ENCODE results near the gene LILRA6. TPM values are rescaled to one million over a fixed set of nuclear protein-coding genes. Genes with fewer than 3 reads are reported as not detected.

The LILRA6 gene
- total RNA-seq, 1 donor from 2014 or later: not detected

DNA sequence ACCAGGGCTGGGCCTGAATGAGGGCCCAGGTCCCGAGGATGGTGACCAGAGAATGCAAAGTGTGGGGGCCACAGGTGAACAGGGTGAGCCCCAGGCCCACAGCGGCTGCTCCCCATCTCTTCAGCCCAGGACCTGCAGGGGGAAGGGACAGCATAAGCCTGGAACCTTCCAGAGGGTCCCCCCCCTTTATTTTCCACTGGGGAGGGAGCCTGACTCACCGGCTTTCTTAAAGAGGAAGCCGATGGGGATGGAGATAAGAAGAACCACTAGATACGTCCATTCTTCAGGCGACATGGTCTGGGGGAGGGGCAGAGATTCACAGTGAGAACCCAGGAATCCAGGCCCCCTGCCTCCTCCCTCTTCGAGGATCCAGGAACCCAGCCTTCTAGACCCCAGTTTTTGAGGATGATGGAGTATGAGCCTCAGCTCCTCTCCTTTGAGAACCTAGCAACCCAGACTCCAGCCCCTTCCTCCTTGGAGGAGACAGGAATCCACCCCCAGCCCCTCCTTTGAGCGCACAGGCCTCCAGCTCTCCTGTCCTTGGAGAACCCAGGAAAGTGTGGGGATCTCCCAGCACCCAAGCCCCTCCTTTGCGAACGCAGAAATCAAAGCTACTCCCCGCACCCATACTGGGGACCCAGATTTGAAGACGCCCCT is 54.2 kb downstream of the LILRA6 start:
- DNase-seq (ENCODE audit: low read depth): no peak

DNA sequence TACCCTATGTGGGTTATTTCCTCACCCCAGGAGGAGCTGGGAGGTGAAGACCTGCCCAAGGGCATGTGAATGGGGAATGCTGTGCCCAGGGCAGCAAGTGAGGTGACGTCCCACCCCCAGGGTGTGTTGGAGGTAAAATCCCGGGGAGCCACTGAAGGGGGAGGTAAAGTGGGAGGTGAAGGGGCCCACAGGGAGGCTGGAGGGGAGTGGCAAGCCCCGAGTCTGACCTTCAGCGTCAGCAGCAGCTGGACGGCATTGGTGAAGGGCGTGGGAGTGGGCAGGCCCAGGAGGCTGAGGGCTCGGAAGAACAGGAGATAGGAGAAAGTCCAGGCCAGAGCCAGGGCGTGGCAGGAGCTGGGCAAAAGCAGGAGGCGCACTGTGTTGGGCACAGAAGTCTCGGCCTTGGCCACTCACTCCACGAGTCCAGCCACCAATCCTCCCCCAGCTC is 55.6 kb downstream of the LILRA6 start:
- no peak for DNase-seq (ENCODE audit: low read depth)

Other genes with a start within 250 kb of the LILRA6 start
- not detected in 2 replicates for gene VSTM1, start 178.9 kb downstream of the LILRA6 start, total RNA-seq
- not detected in 2 replicates for gene TARM1, start 161.4 kb downstream of the LILRA6 start, total RNA-seq
- gene OSCAR, start 142.0 kb downstream of the LILRA6 start, total RNA-seq: 1.1 TPM in 1 of 2 replicates, not detected in the other
- gene NDUFA3, start 139.9 kb downstream of the LILRA6 start, total RNA-seq: 4.3 and 8.0 TPM in 2 replicates
- gene TFPT, start 127.1 kb downstream of the LILRA6 start, total RNA-seq: 13.8 and 23.1 TPM in 2 replicates
- gene PRPF31, start 127.0 kb downstream of the LILRA6 start, total RNA-seq: 70.8 and 90.6 TPM in 2 replicates
- gene CNOT3, start 105.0 kb downstream of the LILRA6 start, total RNA-seq: 8.5 and 50.0 TPM in 2 replicates
- gene LENG1, start 83.1 kb downstream of the LILRA6 start, total RNA-seq: 4.0 and 7.3 TPM in 2 replicates
- 1.8 and 21.9 TPM in 2 replicates for gene TMC4, start 69.6 kb downstream of the LILRA6 start, total RNA-seq
- gene MBOAT7, start 53.2 kb downstream of the LILRA6 start, total RNA-seq: 32.6 and 132 TPM in 2 replicates
- gene TSEN34, start 51.5 kb downstream of the LILRA6 start, total RNA-seq: 82.5 and 151 TPM in 2 replicates
- 1,053 and 1,700 TPM in 2 replicates for gene RPS9, start 41.9 kb downstream of the LILRA6 start, total RNA-seq
- gene LILRB3, start 19.8 kb downstream of the LILRA6 start, total RNA-seq: not detected in 2 replicates
- gene LILRB5, start 14.5 kb upstream of the LILRA6 start, total RNA-seq: not detected in 2 replicates
- not detected in 2 replicates for gene LILRB2, start 38.3 kb upstream of the LILRA6 start, total RNA-seq
- gene LILRA5, start 70.4 kb upstream of the LILRA6 start, total RNA-seq: not detected in 2 replicates
- gene LILRA4, start 96.4 kb upstream of the LILRA6 start, total RNA-seq: not detected in 2 replicates
- gene LAIR1, start 122.1 kb upstream of the LILRA6 start, total RNA-seq: not detected in 2 replicates
- gene TTYH1, start 172.7 kb upstream of the LILRA6 start, total RNA-seq: not detected in 2 replicates
- 26.7 and 52.5 TPM in 2 replicates for gene LENG8, start 206.4 kb upstream of the LILRA6 start, total RNA-seq
- 7.7 and 9.6 TPM in 2 replicates for gene LENG9, start 221.0 kb upstream of the LILRA6 start, total RNA-seq
- gene CDC42EP5, start 230.5 kb upstream of the LILRA6 start, total RNA-seq: 4.7 and 26.7 TPM in 2 replicates

All from renal cortical epithelial cell (primary cell).